Adipocyte (in vitro differentiated cells): Measurements from ENCODE around the gene OR5M8.

Source experiments
- DNase-seq: peaks from one replicate; pipeline ENCODE4 v3.0.0-alpha.2; 2015; ENCODE audit warnings: low read depth
- H3K27me3 ChIP-seq: replicated peaks from 2 replicates; pipeline ENCODE4 v1.7.0; 2013; ENCODE audit warnings: mild to moderate bottlenecking, low read length, moderate library complexity; ENCODE audit not compliant: control insufficient read depth, insufficient read depth
- H3K36me3 ChIP-seq: 2 replicates; pipeline ENCODE4 v1.7.0; 2013; ENCODE audit warnings: low read length, mild to moderate bottlenecking, moderate library complexity; ENCODE audit not compliant: control insufficient read depth, insufficient read depth, severe bottlenecking
- H3K4me1 ChIP-seq: 2 replicates; pipeline ENCODE4 v1.7.0; 2013; ENCODE audit warnings: mild to moderate bottlenecking, low read length, moderate library complexity; ENCODE audit not compliant: control insufficient read depth, insufficient read depth
- H3K4me3 ChIP-seq: 2 replicates; pipeline ENCODE4 v1.7.0; 2013; ENCODE audit warnings: mild to moderate bottlenecking, low read length, moderate library complexity
- H3K9ac ChIP-seq: 2 replicates; pipeline ENCODE4 v1.7.0; 2013; ENCODE audit warnings: mild to moderate bottlenecking, low read length, moderate library complexity
- H3K9me3 ChIP-seq: 2 replicates; pipeline ENCODE4 v1.7.0; 2013; ENCODE audit warnings: mild to moderate bottlenecking, low read length, moderate library complexity; ENCODE audit not compliant: control insufficient read depth

OR5M8 gene

DNA sequence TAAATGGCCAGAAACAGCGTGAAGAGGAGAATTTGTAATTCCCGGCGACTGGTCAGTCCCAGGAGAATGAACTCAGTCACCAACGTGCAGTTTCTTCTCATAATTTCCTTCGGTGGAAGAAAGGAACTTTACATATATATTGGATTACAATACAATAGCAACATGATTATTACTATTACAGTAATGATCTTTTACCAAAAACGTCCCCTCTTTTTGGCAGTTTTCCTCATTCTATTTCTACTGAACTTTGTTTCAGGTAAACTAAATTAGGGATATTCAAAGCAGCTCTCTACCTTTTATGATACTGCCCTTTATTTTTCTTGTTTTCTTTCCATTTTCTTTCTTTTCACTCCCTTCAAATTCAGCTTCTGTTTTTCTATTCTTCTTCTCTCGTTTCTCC, at the start of gene OR5M8:
OR5M8 (minus strand) TSS at position 101 of the 400 bp plus-strand sequence; CDS start at position 101, 0 bp downstream.
- Histone ChIP-seq H3K4me3 (no peak within 1 kb of the TSS), H3K4me1 (no peaks in the 10 kb centered on the region), H3K27me3 (no peaks in the 10 kb centered on the region), H3K9ac (no peak within 1 kb of the TSS), H3K9me3 (no peaks in the 10 kb centered on the region), H3K36me3 (no peaks in the 10 kb centered on the region)
- DNase-seq, result no peak

DNA sequence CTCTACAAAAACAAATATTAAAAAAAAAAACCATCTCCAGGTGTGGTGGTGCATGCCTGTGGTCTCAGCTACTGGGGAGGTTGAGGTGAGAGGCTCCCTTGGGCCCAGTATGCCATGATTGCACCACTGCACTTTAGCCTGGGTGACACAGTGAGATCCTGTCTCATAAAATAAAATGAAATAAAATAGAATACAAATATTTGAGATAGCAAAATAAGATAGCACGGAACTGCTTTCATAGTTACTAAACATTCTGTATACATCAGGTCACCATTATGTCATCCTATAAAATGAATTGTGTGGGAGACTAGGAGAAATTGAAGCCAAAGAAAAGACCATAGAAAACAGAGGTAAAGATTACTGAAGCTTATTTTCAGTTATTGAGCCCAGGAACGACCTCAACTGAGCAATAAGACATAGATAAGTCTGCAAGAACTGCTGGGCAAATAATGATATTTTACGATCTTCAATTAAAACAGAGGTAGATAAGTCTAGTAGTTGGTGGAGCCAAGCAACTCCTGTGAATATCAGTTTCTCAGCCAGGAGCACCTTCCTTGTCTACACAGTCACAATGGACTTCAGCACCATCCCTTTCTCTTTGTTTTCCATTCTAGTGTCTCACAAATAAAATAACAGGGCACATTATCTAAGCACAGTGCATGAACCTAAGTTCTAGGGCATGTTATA, 42.0 kb upstream of the OR5M8 start:
- Histone ChIP-seq H3K27me3 (no peaks in the 10 kb centered on the region), H3K36me3 (no peaks in the 10 kb centered on the region), H3K9ac (no peak overlapping the region), H3K4me1 (no peaks in the 10 kb centered on the region), H3K9me3 (no peaks in the 10 kb centered on the region), H3K4me3 (no peak overlapping the region)
- DNase-seq, result no peak

DNA sequence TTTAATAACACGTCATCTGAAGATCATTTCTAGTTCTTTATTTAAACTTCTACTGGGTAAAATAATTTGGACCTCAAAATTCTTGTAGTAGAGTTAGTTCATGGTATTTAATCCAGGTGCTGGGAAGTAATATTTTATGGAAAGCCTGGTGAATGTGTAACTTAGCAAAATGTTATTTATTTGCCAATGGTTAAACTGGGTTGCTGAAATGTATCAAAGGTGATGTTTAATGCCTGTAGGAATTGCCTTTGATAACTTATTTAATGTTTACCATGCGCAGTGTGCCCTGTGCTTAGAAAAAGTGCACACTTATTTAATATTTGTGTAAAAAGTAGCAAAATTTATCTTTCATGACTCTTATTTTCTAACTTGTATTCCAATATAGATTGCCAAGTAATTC, 40.7 kb upstream of the OR5M8 start:
- no peak overlapping the region for H3K4me3 ChIP-seq
- H3K9ac ChIP-seq, result no peak overlapping the region
- no peaks in the 10 kb centered on the region for H3K4me1 ChIP-seq

DNA sequence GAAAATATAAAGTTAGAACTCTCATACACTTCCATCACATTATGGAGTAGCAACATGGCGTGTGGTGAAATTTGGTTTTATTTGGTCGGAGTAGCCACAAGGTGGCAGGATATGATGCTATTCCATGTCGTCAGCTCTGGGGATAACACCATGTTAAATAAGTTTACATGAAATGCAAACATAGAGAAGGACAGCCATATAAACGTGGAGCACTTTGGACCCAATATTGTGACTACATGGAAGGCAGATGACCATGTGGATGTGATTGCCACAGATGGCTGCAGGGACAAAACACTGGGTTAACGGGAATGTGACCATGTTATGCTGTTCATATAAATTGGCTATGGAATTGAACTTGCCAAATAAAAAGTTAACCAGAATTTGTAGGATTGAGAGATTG, 30.8 kb upstream of the OR5M8 start:
- Histone ChIP-seq H3K27me3 (no peaks in the 10 kb centered on the region), H3K4me1 (no peaks in the 10 kb centered on the region), H3K36me3 (no peaks in the 10 kb centered on the region), H3K9ac (no peak overlapping the region), H3K4me3 (no peak overlapping the region), H3K9me3 (no peaks in the 10 kb centered on the region)
- no peak for DNase-seq

More for the DNA sequence above, 40.7 kb upstream of the OR5M8 start:
- Histone ChIP-seq H3K27me3 (no peaks in the 10 kb centered on the region), H3K9me3 (no peaks in the 10 kb centered on the region), H3K36me3 (no peaks in the 10 kb centered on the region)
- DNase-seq, result no peak

DNA sequence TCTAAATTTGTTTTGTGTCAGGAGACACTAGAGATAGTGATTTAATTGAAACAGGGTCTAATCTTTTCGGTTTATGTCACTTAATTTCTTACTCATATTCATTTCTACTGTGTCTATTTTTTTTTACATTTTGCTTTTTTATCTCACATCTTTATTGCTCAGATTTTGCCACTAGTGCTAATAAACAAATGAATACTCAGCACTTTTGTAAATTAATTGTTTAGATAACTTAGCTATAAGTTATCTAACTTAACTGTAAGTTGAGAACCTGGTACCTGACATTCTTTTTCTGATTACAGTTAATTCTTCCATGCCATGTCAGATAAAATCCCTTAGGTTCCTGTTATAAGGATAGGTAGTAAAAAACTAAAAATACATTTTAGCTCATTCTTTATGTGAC, 22.1 kb upstream of the OR5M8 start:
- Histone ChIP-seq H3K9me3 (no peaks in the 10 kb centered on the region), H3K27me3 (no peaks in the 10 kb centered on the region), H3K9ac (no peak overlapping the region), H3K4me1 (no peaks in the 10 kb centered on the region), H3K4me3 (no peak overlapping the region), H3K36me3 (no peaks in the 10 kb centered on the region)
- DNase-seq, result no peak

DNA sequence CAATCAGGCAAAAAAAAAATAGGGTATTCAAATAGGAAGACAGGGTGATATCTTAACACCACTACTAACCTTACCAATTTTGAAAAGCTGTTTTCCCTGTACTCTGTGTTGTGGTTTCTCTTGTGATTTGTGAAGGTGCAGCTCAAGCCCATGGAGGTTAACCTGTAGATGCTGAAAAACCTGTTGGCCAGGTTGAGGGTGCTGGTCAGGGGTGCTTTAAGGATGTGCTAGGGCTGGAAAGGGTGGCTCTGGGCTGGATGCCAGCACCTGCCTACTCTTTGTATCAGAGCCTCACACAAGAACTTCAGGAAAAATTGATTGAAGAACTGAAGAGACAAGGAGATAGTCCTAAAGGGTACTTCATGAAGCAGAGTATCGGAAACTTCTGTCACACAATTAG, 18.3 kb upstream of the OR5M8 start:
- H3K9me3 ChIP-seq, result no peaks in the 10 kb centered on the region
- H3K27me3 ChIP-seq, result no peaks in the 10 kb centered on the region
- no peak for DNase-seq
- H3K4me1 ChIP-seq, result no peaks in the 10 kb centered on the region
- H3K36me3 ChIP-seq, result no peaks in the 10 kb centered on the region
- no peak overlapping the region for H3K9ac ChIP-seq
- no peak overlapping the region for H3K4me3 ChIP-seq

DNA sequence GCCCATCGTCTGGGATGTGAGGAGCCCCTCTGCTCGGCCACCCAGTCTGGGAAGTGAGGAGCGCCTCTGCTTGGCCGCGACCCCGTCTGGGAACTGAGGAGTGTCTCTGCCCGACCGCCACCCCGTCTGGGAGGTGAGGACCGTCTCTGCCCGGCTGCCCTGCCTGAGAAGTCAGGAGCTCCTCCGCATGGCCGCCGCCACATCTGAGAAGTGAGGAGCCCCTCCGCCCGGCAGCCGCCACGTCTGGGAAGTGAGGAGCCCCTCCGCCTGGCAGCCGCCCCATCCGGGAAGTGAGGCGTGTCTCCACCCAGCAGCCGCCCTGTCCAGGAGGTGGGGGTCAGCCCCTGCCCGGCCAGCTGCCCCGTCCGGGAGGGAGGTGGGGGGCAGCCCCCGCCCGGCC, 5.8 kb upstream of the OR5M8 start:
- Histone ChIP-seq H3K4me3 (no peak overlapping the region), H3K9ac (no peak overlapping the region), H3K9me3 (no peaks in the 10 kb centered on the region), H3K36me3 (no peaks in the 10 kb centered on the region), H3K27me3 (no peaks in the 10 kb centered on the region), H3K4me1 (no peaks in the 10 kb centered on the region)
- DNase-seq, result no peak

DNA sequence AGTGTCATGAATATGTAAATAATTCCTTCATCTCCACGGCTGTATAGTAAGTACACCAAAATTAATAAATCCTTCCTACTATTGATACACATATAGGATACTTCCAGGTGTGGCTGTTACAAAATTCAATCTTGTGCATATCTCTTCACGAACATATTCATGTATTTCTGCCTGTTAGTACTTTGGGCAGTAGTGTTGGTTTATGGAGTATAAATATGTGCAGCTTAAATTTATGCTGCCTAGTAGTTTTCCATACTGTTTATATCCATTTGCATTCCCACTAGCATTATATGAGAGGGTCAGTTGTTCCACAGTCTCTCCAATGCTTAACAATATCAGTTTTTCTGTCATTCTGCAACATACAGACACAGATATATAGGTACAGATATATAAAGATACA, 3.9 kb upstream of the OR5M8 start:
- no peaks in the 10 kb centered on the region for H3K4me1 ChIP-seq
- H3K9ac ChIP-seq, result no peak overlapping the region
- DNase-seq, result no peak
- no peaks in the 10 kb centered on the region for H3K9me3 ChIP-seq
- no peak overlapping the region for H3K4me3 ChIP-seq
- H3K36me3 ChIP-seq, result no peaks in the 10 kb centered on the region
- H3K27me3 ChIP-seq, result no peaks in the 10 kb centered on the region

DNA sequence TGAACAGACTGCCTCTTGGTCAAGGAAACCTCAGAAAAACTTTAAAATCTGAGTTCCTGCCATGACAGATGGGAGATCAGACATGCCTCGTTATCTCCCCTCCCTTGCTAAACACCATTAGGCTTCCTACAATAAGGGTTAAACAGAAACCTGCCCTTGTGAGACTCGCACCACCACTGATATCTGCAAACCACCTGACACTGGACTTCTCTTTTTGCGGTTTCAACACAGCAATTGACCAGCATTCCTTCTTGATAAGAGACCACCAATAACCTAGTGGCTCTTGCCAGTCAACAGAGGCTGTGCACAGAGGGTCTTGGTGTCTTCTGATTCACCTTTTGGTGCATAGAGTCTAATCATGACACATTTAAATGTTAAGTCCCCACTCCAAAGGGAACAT, 4.4 kb downstream of the OR5M8 start:
- Histone ChIP-seq H3K27me3 (no peaks in the 10 kb centered on the region), H3K36me3 (no peaks in the 10 kb centered on the region), H3K4me1 (no peaks in the 10 kb centered on the region), H3K9ac (no peak overlapping the region), H3K9me3 (no peaks in the 10 kb centered on the region), H3K4me3 (no peak overlapping the region)
- DNase-seq, result no peak

DNA sequence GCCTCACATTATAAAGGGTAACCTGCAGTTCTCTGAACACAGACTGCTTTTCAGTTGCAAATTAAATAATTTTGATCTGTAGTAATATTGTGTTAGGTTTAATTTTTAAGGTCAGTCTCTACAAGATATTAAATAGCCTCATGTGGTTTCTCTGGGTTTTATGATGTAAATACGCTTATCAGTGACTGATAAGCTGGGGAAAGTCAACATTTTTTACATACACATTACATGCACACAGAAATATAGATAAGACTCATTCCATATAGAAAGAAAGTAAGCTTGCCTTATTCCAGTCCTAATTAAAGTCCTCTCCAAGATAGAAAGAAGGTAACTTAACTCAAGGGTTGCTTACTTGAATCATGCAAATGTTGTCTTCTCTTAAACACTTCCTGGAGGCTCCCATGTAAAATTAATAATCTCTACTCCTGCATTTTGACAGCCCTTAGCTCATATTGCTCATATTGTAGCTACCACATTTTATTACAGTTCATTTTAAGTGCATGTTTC, 16.4 kb downstream of the OR5M8 start:
- Histone ChIP-seq H3K36me3 (no peaks in the 10 kb centered on the region), H3K9me3 (no peaks in the 10 kb centered on the region), H3K4me3 (no peak overlapping the region), H3K9ac (no peak overlapping the region), H3K4me1 (no peaks in the 10 kb centered on the region), H3K27me3 (no peaks in the 10 kb centered on the region)
- no peak for DNase-seq

DNA sequence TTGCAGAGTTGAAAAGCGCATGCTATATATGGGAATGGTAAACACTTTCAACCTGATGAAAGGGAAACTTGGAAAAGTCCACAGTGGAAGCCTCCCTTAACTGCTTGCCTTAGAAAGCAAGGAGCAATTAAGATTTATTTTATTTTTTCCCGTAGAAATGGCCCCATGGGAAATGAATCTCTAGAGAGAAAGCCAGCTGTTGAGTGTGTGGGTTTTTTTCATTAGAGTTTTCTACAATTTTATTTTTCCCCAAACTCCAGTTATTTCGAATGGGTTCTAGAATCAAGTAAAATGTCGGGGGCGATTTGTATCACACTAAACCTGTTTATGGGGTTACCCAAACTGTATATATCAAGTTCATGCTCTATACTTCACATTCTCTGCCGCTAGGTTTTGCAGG, 17.9 kb downstream of the OR5M8 start, which contains the start of gene OR5M3:
OR5M3 (minus strand) TSS at position 101 of the 400 bp plus-strand sequence. CDS start 2,855 bp downstream, outside the sequence.
- Histone ChIP-seq H3K9me3 (no peaks in the 10 kb centered on the region), H3K4me3 (no peak within 1 kb of the TSS), H3K36me3 (no peaks in the 10 kb centered on the region), H3K4me1 (no peaks in the 10 kb centered on the region), H3K27me3 (no peaks in the 10 kb centered on the region), H3K9ac (no peak within 1 kb of the TSS)
- DNase-seq, result no peak

DNA sequence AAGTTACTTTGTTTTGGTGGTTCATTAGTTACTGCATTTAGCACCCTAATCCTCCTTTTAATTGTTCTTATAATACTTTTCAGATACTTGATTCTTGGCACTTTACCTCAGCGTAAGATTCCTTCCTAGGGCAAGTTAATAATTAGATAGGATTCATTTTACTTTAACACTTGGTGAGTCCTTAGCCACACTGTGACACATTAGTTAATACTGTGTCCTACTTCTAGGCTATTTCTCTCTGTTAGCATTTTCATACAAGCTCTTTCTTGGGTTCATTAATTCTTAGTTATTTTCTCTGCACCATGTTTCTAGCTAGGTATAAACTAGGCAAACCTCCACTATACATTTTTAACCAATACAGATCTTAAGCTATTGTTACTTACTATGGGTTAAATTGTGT, 34.1 kb downstream of the OR5M8 start:
- H3K9ac ChIP-seq, result no peak overlapping the region
- no peaks in the 10 kb centered on the region for H3K27me3 ChIP-seq
- no peak for DNase-seq

More for the DNA sequence above, 34.1 kb downstream of the OR5M8 start:
- Histone ChIP-seq H3K9me3 (peaks cover 4% of the 10 kb centered on the region), H3K4me3 (no peak overlapping the region), H3K4me1 (no peaks in the 10 kb centered on the region), H3K36me3 (no peaks in the 10 kb centered on the region)
